SK-N-SH treated with all-trans-retinoic acid at 6 μM for 48 hours (cell line): ENCODE results near the gene DCTD.

ENCODE experiments used
- ATAC-seq: fragments of 200-7000 bp; cut with Tn5 transposase; 3 replicates; pipeline ENCODE4 v1.9.1; 2020; ENCODE audit warnings: mild to moderate bottlenecking, moderate library complexity
- ARNTL ChIP-seq: fragments of 450-650 bp; formaldehyde crosslinking; IDR thresholded peaks from 2 replicates; pipeline ENCODE4 v1.5.0; 2020; ENCODE audit warnings: low read depth, mild to moderate bottlenecking, moderate library complexity, borderline replicate concordance
- BACH2 ChIP-seq: fragments of 250-450 bp; sonication (Bioruptor Pico); IDR thresholded peaks from 2 replicates; pipeline ENCODE4 v1.9.0; 2021; ENCODE audit warnings: mild to moderate bottlenecking, borderline replicate concordance
- CSDC2 ChIP-seq: fragments of 250-450 bp; sonication (Bioruptor Pico); IDR thresholded peaks from 2 replicates; pipeline ENCODE4 v1.5.0; 2020; ENCODE audit warnings: mild to moderate bottlenecking, moderate library complexity
- ESRRG ChIP-seq: fragments of 250-450 bp; sonication (Bioruptor Pico); IDR thresholded peaks from 2 replicates; pipeline ENCODE4 v1.6.1; 2021; ENCODE audit warnings: mild to moderate bottlenecking
- GLIS3 ChIP-seq: fragments of 250-450 bp; sonication (Bioruptor Pico); IDR thresholded peaks from 2 replicates; pipeline ENCODE4 v1.5.0; 2020; ENCODE audit warnings: mild to moderate bottlenecking, moderate library complexity
- OSR1 ChIP-seq: fragments of 250-450 bp; sonication (Bioruptor Pico); IDR thresholded peaks from 2 replicates; pipeline ENCODE4 v1.8.0; 2022; ENCODE audit warnings: moderate library complexity, mild to moderate bottlenecking, inconsistent platforms
- PPARA ChIP-seq: fragments of 250-450 bp; sonication (Bioruptor Pico); IDR thresholded peaks from 2 replicates; pipeline ENCODE4 v1.5.0; 2020; ENCODE audit warnings: mild to moderate bottlenecking, borderline replicate concordance
- RARB ChIP-seq: fragments of 250-450 bp; sonication (Bioruptor Pico); IDR thresholded peaks from 2 replicates; pipeline ENCODE4 v1.8.0; 2021; ENCODE audit warnings: mild to moderate bottlenecking, moderate library complexity
- SNAI2 ChIP-seq: fragments of 250-450 bp; sonication (Bioruptor Pico); IDR thresholded peaks from 2 replicates; pipeline ENCODE4 v1.5.0; 2020; ENCODE audit warnings: mild to moderate bottlenecking, moderate library complexity
- TCF4 ChIP-seq: fragments of 250-450 bp; sonication (Bioruptor Pico); IDR thresholded peaks from 2 replicates; pipeline ENCODE4 v1.8.0; 2021; ENCODE audit warnings: mild to moderate bottlenecking, moderate library complexity, borderline replicate concordance
- ZC3H10 ChIP-seq: fragments of 250-450 bp; sonication (Bioruptor Pico); IDR thresholded peaks from 2 replicates; pipeline ENCODE4 v1.5.1; 2021; ENCODE audit warnings: mild to moderate bottlenecking, moderate library complexity
- ZFP3 ChIP-seq: fragments of 250-450 bp; sonication (Bioruptor Pico); IDR thresholded peaks from 2 replicates; pipeline ENCODE4 v1.5.0; 2020; ENCODE audit warnings: mild to moderate bottlenecking, moderate library complexity
- ZFP30 ChIP-seq: fragments of 450-650 bp; formaldehyde crosslinking; IDR thresholded peaks from 2 replicates; pipeline ENCODE4 v1.5.0; 2022; ENCODE audit warnings: mild to moderate bottlenecking, moderate library complexity
- ZNF565 ChIP-seq: fragments of 450-650 bp; formaldehyde crosslinking; conservative IDR thresholded peaks from 2 replicates; pipeline ENCODE4 v1.5.0; 2020; ENCODE audit warnings: low read depth, mild to moderate bottlenecking, moderate library complexity
- ZNF70 ChIP-seq: fragments of 450-650 bp; formaldehyde crosslinking; IDR thresholded peaks from 2 replicates; pipeline ENCODE4 v1.5.0; 2020; ENCODE audit warnings: mild to moderate bottlenecking, moderate library complexity
- ZNF8 ChIP-seq: fragments of 450-650 bp; formaldehyde crosslinking; IDR thresholded peaks from 2 replicates; pipeline ENCODE4 v1.5.0; 2020; ENCODE audit warnings: mild to moderate bottlenecking, moderate library complexity
- TF ChIP-seq, protein P1 (sequence below): fragments of 250-450 bp; sonication (Bioruptor Pico); IDR thresholded peaks from 2 replicates; pipeline ENCODE4 v1.5.1; 2020; ENCODE audit warnings: low read depth, mild to moderate bottlenecking, moderate library complexity
- TF ChIP-seq, protein P2 (sequence below): fragments of 250-450 bp; sonication (Bioruptor Pico); IDR thresholded peaks from 2 replicates; pipeline ENCODE4 v1.5.1; 2021; ENCODE audit warnings: mild to moderate bottlenecking, moderate library complexity
- TF ChIP-seq, protein P3 (sequence below): fragments of 250-450 bp; sonication (Bioruptor Pico); IDR thresholded peaks from 2 replicates; pipeline ENCODE4 v1.5.0; 2020; ENCODE audit warnings: mild to moderate bottlenecking, moderate library complexity
- TF ChIP-seq, protein P4 (sequence below): fragments of 250-450 bp; sonication (Bioruptor Pico); IDR thresholded peaks from 2 replicates; pipeline ENCODE4 v1.8.0; 2021; ENCODE audit warnings: low read depth, mild to moderate bottlenecking, moderate library complexity, borderline replicate concordance
- TF ChIP-seq, protein P5 (sequence below): fragments of 250-450 bp; sonication (Bioruptor Pico); IDR thresholded peaks from 2 replicates; pipeline ENCODE4 v1.8.0; 2020; ENCODE audit warnings: mild to moderate bottlenecking, moderate library complexity, borderline replicate concordance

DCTD gene

DNA sequence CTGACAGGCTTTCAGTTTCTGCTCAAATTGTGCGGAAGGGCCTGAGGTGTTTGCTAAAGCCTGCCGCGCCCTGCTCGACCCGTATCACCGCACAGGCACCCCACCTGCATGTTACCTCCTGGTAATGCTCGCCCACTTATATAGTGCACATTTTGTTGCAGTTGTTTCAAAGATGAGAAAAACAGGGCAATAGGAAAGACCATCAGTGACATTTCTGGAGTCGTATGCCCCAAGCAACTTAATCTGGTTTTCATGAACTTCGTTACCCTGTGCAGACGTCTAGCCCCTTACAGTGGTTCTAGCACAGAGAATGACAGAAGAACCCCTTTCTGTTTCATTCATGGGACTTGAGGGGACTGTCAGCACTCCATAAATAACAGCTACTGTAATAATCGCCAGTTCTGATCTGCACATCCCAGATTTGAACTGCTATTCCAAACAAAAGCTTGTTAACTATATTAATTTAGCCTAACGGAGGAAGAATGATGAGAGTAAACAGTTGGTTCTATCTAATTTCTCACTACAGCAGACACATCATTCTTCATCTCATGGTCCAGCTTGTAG is 940 bp upstream of the DCTD start:
- ATAC-seq: no peak; the same call in 2 of the 3 replicates

DNA sequence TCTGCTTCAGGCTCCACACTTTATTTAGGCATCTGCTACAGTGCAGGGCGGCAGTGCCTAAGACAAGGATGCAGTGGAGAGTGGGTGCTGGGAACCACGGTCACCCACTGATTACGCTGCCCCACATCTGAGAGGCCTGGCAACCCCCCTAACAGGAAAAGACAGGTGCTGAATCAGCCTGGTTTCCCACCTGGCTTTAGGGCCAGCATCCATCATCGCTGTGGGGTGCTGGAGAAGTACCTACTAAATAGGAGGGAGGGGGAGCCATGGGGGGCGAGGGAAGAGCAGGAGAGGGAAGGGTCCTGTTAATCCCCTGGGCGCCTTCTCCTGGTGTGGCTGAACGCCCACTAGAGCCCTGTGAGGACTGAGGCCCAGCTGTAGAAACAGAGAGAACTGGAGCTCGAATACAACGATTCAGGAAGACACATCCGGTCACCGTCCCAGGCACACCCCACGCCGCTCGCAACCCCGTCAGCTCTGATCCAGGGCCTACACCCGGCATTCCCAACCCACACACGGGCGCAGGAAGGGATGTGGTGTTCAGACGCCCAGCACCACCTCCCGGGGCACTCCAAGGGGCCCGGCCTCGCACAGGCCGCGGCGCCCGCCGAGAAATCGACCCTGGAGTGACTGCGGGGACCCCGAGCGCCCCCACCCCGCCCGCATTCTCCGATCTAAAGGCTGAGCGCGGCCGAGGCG is 554 bp downstream of the DCTD start:
- ATAC-seq: peak; percentile 77
- TF ChIP-seq TCF4 (CRISPR knock-in tag) (no peak), BACH2 (CRISPR knock-in tag) (no peak), ZNF565 (no peak), ZC3H10 (CRISPR knock-in tag) (no peak), ZFP30 (no peak), RARB (CRISPR knock-in tag) (no peak), CSDC2 (CRISPR knock-in tag) (no peak), PPARA (no peak), OSR1 (CRISPR knock-in tag) (no peak), ARNTL (CRISPR knock-in tag) (no peak), ZFP3 (CRISPR knock-in tag) (no peak), SNAI2 (CRISPR knock-in tag) (no peak), GLIS3 (CRISPR knock-in tag) (no peak)
- TF ChIP-seq, protein P1, sequence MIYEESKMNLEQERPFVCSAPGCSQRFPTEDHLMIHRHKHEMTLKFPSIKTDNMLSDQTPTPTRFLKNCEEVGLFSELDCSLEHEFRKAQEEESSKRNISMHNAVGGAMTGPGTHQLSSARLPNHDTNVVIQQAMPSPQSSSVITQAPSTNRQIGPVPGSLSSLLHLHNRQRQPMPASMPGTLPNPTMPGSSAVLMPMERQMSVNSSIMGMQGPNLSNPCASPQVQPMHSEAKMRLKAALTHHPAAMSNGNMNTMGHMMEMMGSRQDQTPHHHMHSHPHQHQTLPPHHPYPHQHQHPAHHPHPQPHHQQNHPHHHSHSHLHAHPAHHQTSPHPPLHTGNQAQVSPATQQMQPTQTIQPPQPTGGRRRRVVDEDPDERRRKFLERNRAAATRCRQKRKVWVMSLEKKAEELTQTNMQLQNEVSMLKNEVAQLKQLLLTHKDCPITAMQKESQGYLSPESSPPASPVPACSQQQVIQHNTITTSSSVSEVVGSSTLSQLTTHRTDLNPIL (CRISPR knock-in tag): no peak
- TF ChIP-seq, protein P2, sequence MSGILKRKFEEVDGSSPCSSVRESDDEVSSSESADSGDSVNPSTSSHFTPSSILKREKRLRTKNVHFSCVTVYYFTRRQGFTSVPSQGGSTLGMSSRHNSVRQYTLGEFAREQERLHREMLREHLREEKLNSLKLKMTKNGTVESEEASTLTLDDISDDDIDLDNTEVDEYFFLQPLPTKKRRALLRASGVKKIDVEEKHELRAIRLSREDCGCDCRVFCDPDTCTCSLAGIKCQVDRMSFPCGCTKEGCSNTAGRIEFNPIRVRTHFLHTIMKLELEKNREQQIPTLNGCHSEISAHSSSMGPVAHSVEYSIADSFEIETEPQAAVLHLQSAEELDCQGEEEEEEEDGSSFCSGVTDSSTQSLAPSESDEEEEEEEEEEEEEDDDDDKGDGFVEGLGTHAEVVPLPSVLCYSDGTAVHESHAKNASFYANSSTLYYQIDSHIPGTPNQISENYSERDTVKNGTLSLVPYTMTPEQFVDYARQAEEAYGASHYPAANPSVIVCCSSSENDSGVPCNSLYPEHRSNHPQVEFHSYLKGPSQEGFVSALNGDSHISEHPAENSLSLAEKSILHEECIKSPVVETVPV: no peak
- TF ChIP-seq, protein P3, sequence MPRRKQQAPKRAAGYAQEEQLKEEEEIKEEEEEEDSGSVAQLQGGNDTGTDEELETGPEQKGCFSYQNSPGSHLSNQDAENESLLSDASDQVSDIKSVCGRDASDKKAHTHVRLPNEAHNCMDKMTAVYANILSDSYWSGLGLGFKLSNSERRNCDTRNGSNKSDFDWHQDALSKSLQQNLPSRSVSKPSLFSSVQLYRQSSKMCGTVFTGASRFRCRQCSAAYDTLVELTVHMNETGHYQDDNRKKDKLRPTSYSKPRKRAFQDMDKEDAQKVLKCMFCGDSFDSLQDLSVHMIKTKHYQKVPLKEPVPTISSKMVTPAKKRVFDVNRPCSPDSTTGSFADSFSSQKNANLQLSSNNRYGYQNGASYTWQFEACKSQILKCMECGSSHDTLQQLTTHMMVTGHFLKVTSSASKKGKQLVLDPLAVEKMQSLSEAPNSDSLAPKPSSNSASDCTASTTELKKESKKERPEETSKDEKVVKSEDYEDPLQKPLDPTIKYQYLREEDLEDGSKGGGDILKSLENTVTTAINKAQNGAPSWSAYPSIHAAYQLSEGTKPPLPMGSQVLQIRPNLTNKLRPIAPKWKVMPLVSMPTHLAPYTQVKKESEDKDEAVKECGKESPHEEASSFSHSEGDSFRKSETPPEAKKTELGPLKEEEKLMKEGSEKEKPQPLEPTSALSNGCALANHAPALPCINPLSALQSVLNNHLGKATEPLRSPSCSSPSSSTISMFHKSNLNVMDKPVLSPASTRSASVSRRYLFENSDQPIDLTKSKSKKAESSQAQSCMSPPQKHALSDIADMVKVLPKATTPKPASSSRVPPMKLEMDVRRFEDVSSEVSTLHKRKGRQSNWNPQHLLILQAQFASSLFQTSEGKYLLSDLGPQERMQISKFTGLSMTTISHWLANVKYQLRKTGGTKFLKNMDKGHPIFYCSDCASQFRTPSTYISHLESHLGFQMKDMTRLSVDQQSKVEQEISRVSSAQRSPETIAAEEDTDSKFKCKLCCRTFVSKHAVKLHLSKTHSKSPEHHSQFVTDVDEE (CRISPR knock-in tag): no peak
- TF ChIP-seq, protein P4, sequence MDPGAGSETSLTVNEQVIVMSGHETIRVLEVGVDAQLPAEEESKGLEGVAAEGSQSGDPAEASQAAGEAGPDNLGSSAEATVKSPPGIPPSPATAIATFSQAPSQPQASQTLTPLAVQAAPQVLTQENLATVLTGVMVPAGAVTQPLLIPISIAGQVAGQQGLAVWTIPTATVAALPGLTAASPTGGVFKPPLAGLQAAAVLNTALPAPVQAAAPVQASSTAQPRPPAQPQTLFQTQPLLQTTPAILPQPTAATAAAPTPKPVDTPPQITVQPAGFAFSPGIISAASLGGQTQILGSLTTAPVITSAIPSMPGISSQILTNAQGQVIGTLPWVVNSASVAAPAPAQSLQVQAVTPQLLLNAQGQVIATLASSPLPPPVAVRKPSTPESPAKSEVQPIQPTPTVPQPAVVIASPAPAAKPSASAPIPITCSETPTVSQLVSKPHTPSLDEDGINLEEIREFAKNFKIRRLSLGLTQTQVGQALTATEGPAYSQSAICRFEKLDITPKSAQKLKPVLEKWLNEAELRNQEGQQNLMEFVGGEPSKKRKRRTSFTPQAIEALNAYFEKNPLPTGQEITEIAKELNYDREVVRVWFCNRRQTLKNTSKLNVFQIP (CRISPR knock-in tag): no peak
- TF ChIP-seq, protein P5, sequence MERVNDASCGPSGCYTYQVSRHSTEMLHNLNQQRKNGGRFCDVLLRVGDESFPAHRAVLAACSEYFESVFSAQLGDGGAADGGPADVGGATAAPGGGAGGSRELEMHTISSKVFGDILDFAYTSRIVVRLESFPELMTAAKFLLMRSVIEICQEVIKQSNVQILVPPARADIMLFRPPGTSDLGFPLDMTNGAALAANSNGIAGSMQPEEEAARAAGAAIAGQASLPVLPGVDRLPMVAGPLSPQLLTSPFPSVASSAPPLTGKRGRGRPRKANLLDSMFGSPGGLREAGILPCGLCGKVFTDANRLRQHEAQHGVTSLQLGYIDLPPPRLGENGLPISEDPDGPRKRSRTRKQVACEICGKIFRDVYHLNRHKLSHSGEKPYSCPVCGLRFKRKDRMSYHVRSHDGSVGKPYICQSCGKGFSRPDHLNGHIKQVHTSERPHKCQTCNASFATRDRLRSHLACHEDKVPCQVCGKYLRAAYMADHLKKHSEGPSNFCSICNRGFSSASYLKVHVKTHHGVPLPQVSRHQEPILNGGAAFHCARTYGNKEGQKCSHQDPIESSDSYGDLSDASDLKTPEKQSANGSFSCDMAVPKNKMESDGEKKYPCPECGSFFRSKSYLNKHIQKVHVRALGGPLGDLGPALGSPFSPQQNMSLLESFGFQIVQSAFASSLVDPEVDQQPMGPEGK (CRISPR knock-in tag): no peak

More for the DNA sequence above, 940 bp upstream of the DCTD start:
- TF ChIP-seq ZNF565 (no peak), ZNF70 (no peak), GLIS3 (CRISPR knock-in tag) (no peak), SNAI2 (CRISPR knock-in tag) (no peak), ZNF8 (CRISPR knock-in tag) (no peak), ESRRG (no peak), TCF4 (CRISPR knock-in tag) (no peak)
- TF ChIP-seq, protein P1 (CRISPR knock-in tag): no peak
- TF ChIP-seq, protein P4 (CRISPR knock-in tag): no peak
- TF ChIP-seq, protein P5 (CRISPR knock-in tag): no peak
